ENCODE results near the gene SLC5A10.
"Not testable (repeated sequence)": the region's sequence is repeated elsewhere in the genome, so short reads cannot be mapped to it uniquely, and the experiment has no call there.

Gene SLC5A10

GRCh38 chr17:18947866-18948265, 4.1 kb upstream of the SLC5A10 start:
- DNase-seq (ENCODE audit: low spot score): no peak

- DNase-seq (ENCODE audit: low spot score): no peak
Observed at GRCh38 chr17:18948476-18949006, 3.4 kb upstream of the SLC5A10 start.

- no peak for DNase-seq (ENCODE audit: low spot score)
Observed at GRCh38 chr17:18949566-18949965, 2.4 kb upstream of the SLC5A10 start.

GRCh38 chr17:18950346-18950745, 1.6 kb upstream of the SLC5A10 start:
- no peak for DNase-seq (ENCODE audit: low spot score)

- DNase-seq (ENCODE audit: low spot score): no peak
Observed at GRCh38 chr17:18950944-18951905, 740 bp upstream of the SLC5A10 start.

- no peak for DNase-seq (ENCODE audit: low spot score)
Observed at GRCh38 chr17:18953231-18953728, 1.3 kb downstream of the SLC5A10 start.

GRCh38 chr17:18954321-18954720, 2.4 kb downstream of the SLC5A10 start:
- no peak for DNase-seq (ENCODE audit: low spot score)

GRCh38 chr17:18955009-18955408, 3.0 kb downstream of the SLC5A10 start:
- DNase-seq (ENCODE audit: low spot score): no peak

GRCh38 chr17:18956021-18956420, 4.1 kb downstream of the SLC5A10 start:
- DNase-seq (ENCODE audit: low spot score): not testable (repeated sequence)

- DNase-seq (ENCODE audit: low spot score): no peak
Observed at GRCh38 chr17:18956581-18956980, 4.6 kb downstream of the SLC5A10 start.

GRCh38 chr17:18957831-18958230, 5.9 kb downstream of the SLC5A10 start:
- DNase-seq (ENCODE audit: low spot score): no peak

- DNase-seq (ENCODE audit: low spot score): no peak
Observed at GRCh38 chr17:18958611-18959010, 6.6 kb downstream of the SLC5A10 start.

GRCh38 chr17:18959071-18959844, 7.3 kb downstream of the SLC5A10 start:
- DNase-seq (ENCODE audit: low spot score): no peak

GRCh38 chr17:18959845-18960240, 7.9 kb downstream of the SLC5A10 start:
- DNase-seq (ENCODE audit: low spot score): no peak

GRCh38 chr17:18960241-18960665, 8.3 kb downstream of the SLC5A10 start:
- DNase-seq (ENCODE audit: low spot score): peak; percentile 62

GRCh38 chr17:18960803-18961511, 9.0 kb downstream of the SLC5A10 start:
- peak; percentile 88 for DNase-seq (ENCODE audit: low spot score)

GRCh38 chr17:18961634-18962493, 9.9 kb downstream of the SLC5A10 start:
- no peak for DNase-seq (ENCODE audit: low spot score)

- DNase-seq (ENCODE audit: low spot score): no peak
Observed at GRCh38 chr17:18962494-18962815, 10.5 kb downstream of the SLC5A10 start.

GRCh38 chr17:18963126-18964017, 11.4 kb downstream of the SLC5A10 start:
- DNase-seq (ENCODE audit: low spot score): no peak

- no peak for DNase-seq (ENCODE audit: low spot score)
Observed at GRCh38 chr17:18964018-18964351, 12.0 kb downstream of the SLC5A10 start.

All from left forelimb (tissue), 1 donor.